ENCODE data around the gene TTC17.

Gene TTC17

GRCh38 chr11:43403357-43404231 is 44.9 kb downstream of the TTC17 start:
- ATAC-seq (ENCODE audit: low read depth) (no peak), DNase-seq (ENCODE audit: low spot score) (no peak)
- Histone ChIP-seq H3K9me3 (ENCODE audit: severe bottlenecking) (no peaks in the 10 kb centered on the region), H3K36me3 (ENCODE audit: low read depth) (peaks cover 99% of the 10 kb centered on the region), H3K4me3 (ENCODE audit: severe bottlenecking) (no peak overlapping the region), H3K4me1 (ENCODE audit: insufficient read depth, poor library complexity, severe bottlenecking) (peaks cover 9% of the 10 kb centered on the region), H3K27me3 (ENCODE audit: insufficient read depth, poor library complexity, severe bottlenecking) (no peaks in the 10 kb centered on the region), H3K27ac (ENCODE audit: poor library complexity, severe bottlenecking) (no peak overlapping the region)
- TF ChIP-seq CTCF (IDR thresholded peaks at IDR 0.05; ENCODE audit: poor library complexity, severe bottlenecking): no peak

- Histone ChIP-seq H3K4me3 (ENCODE audit: severe bottlenecking) (no peak overlapping the region), H3K27ac (ENCODE audit: poor library complexity, severe bottlenecking) (no peak overlapping the region), H3K9me3 (ENCODE audit: severe bottlenecking) (no peaks in the 10 kb centered on the region), H3K27me3 (ENCODE audit: insufficient read depth, poor library complexity, severe bottlenecking) (no peaks in the 10 kb centered on the region), H3K4me1 (ENCODE audit: insufficient read depth, poor library complexity, severe bottlenecking) (peaks cover 9% of the 10 kb centered on the region), H3K36me3 (ENCODE audit: low read depth) (peaks cover 95% of the 10 kb centered on the region)
- no peak for TF ChIP-seq CTCF (IDR thresholded peaks at IDR 0.05; ENCODE audit: poor library complexity, severe bottlenecking)
- no peak for DNase-seq (ENCODE audit: low spot score)
- ATAC-seq (ENCODE audit: low read depth): peak; percentile 50; the same call in 1 of the 3 replicates
These were observed 45.7 kb downstream of the TTC17 start for GRCh38 chr11:43404406-43404805.

- no peak for ATAC-seq (ENCODE audit: low read depth)
- Histone ChIP-seq H3K27me3 (ENCODE audit: insufficient read depth, poor library complexity, severe bottlenecking) (no peaks in the 10 kb centered on the region), H3K9me3 (ENCODE audit: severe bottlenecking) (no peaks in the 10 kb centered on the region), H3K4me1 (ENCODE audit: insufficient read depth, poor library complexity, severe bottlenecking) (peaks cover 9% of the 10 kb centered on the region), H3K27ac (ENCODE audit: poor library complexity, severe bottlenecking) (no peak overlapping the region), H3K36me3 (ENCODE audit: low read depth) (peaks cover 91% of the 10 kb centered on the region), H3K4me3 (ENCODE audit: severe bottlenecking) (no peak overlapping the region)
- no peak for DNase-seq (ENCODE audit: low spot score)
- TF ChIP-seq CTCF (IDR thresholded peaks at IDR 0.05; ENCODE audit: poor library complexity, severe bottlenecking): no peak
These were observed 46.2 kb downstream of the TTC17 start for GRCh38 chr11:43404836-43405479.

- H3K9me3 ChIP-seq (ENCODE audit: severe bottlenecking): no peaks in the 10 kb centered on the region
- peaks cover 9% of the 10 kb centered on the region for H3K4me1 ChIP-seq (ENCODE audit: insufficient read depth, poor library complexity, severe bottlenecking)
- no peak for TF ChIP-seq CTCF (IDR thresholded peaks at IDR 0.05; ENCODE audit: poor library complexity, severe bottlenecking)
- no peak overlapping the region for H3K4me3 ChIP-seq (ENCODE audit: severe bottlenecking)
- H3K27ac ChIP-seq (ENCODE audit: poor library complexity, severe bottlenecking): no peak overlapping the region
- H3K27me3 ChIP-seq (ENCODE audit: insufficient read depth, poor library complexity, severe bottlenecking): no peaks in the 10 kb centered on the region
- peaks cover 80% of the 10 kb centered on the region for H3K36me3 ChIP-seq (ENCODE audit: low read depth)
- ATAC-seq (ENCODE audit: low read depth): no peak
- no peak for DNase-seq (ENCODE audit: low spot score)
These were observed 49.6 kb downstream of the TTC17 start for GRCh38 chr11:43408277-43408676.

Data from RWPE2 (cell line).